H1 (cell line): ENCODE results near the gene TLE3. TPM values are rescaled to one million over a fixed set of nuclear protein-coding genes. Genes with fewer than 3 reads are reported as not detected.
A peak's percentile ranks its signal among the peaks of the same experiment; 100 is the strongest.

Experiments used
- CTCF ChIA-PET: fragments of 300-600 bp; sonication (Branson Sonifier 250); formaldehyde crosslinking; loops from one replicate; lab custom pipeline; 2021; ENCODE audit not compliant: partially characterized antibody; lab: Charles Lee
- POLR2A ChIA-PET: fragments of 300-600 bp; sonication (Branson Sonifier 250); formaldehyde crosslinking; loops from one replicate; lab custom pipeline; 2021; ENCODE audit warnings: inconsistent platforms; ENCODE audit not compliant: partially characterized antibody; lab: Charles Lee
- DNase-seq, 2 experiments: peaks; one replicate each; pipeline versions ENCODE4 v3.0.0 to v3.0.0-alpha.2; 2010 to 2022; ENCODE audit warnings: low spot score in 2 of 2, low read depth in 1 of 2, mixed read lengths in 1 of 2
- FAIRE-seq: peaks from 2 replicates; lab custom pipeline; 2011; peaks lifted over from hg19 to GRCh38; lab: Jason Lieb, UNC
- H2AFZ ChIP-seq: 2 replicates; pipeline ENCODE4 v1.8.1; 2012; ENCODE audit warnings: low read length, inconsistent platforms
- H2AK5ac ChIP-seq: 2 replicates; pipeline ENCODE4 v1.6.1; 2013; ENCODE audit warnings: low read depth, low read length
- H2BK120ac ChIP-seq: replicated peaks from 2 replicates; pipeline ENCODE3; 2013; ENCODE audit warnings: low read depth, low read length, inconsistent platforms
- H2BK12ac ChIP-seq: 2 replicates; pipeline ENCODE4 v1.6.1; 2013; ENCODE audit warnings: low read depth, low read length
- H2BK15ac ChIP-seq: 2 replicates; pipeline ENCODE4 v1.6.1; 2013; ENCODE audit warnings: low read length
- H2BK20ac ChIP-seq: 2 replicates; pipeline ENCODE4 v1.6.1; 2013; ENCODE audit warnings: low read length
- H2BK5ac ChIP-seq: 2 replicates; pipeline ENCODE4 v1.6.1; 2013; ENCODE audit warnings: low read depth, low read length
- H3K14ac ChIP-seq: 2 replicates; pipeline ENCODE4 v1.6.1; 2013; ENCODE audit warnings: inconsistent platforms; ENCODE audit not compliant: insufficient read length
- H3K18ac ChIP-seq: 2 replicates; pipeline ENCODE4 v1.6.1; 2013; ENCODE audit warnings: low read length; ENCODE audit errors: extremely low read depth
- H3K23ac ChIP-seq: 2 replicates; pipeline ENCODE4 v1.6.1; 2013; ENCODE audit warnings: inconsistent platforms; ENCODE audit not compliant: insufficient read length
- H3K23me2 ChIP-seq: 2 replicates; pipeline ENCODE4 v1.6.1; 2013; ENCODE audit warnings: low read depth, low read length
- H3K27ac ChIP-seq: 2 replicates; pipeline ENCODE4 v1.6.1; 2011; ENCODE audit warnings: low read depth, low read length, inconsistent platforms
- H3K27me3 ChIP-seq, 4 experiments: replicated peaks in 1 of 4; 1 replicate in 1 of 4; 2 replicates in 3 of 4; pipeline versions ENCODE4 v1.6.1 to v1.8.1; 2011 to 2013; ENCODE audit warnings: low read length in 3 of 4, mild to moderate bottlenecking in 3 of 4, inconsistent platforms in 2 of 4, mixed read lengths in 2 of 4, moderate library complexity in 1 of 4; ENCODE audit not compliant: control insufficient read depth in 3 of 4, insufficient read depth in 3 of 4; ENCODE audit errors: extremely low read depth in 1 of 4
- H3K36me3 ChIP-seq, 4 experiments: 2 replicates each; pipeline versions ENCODE4 v1.6.1 to v1.8.1; 2011 to 2013; ENCODE audit warnings: mild to moderate bottlenecking in 4 of 4, low read length in 3 of 4, moderate library complexity in 2 of 4, control low read depth in 1 of 4, inconsistent platforms in 1 of 4; ENCODE audit not compliant: insufficient read depth in 4 of 4, control insufficient read depth in 2 of 4
- H3K4ac ChIP-seq: replicated peaks from 2 replicates; pipeline ENCODE3; 2013; ENCODE audit warnings: low read length, low read depth, mixed read lengths, inconsistent platforms; ENCODE audit not compliant: insufficient read length
- H3K4me1 ChIP-seq, 4 experiments: replicated peaks in 1 of 4; 1 replicate in 1 of 4; 2 replicates in 3 of 4; pipeline versions ENCODE4 v1.6.1 to v1.8.1; 2011 to 2013; ENCODE audit warnings: low read length in 3 of 4, inconsistent platforms in 2 of 4, mixed read lengths in 1 of 4; ENCODE audit not compliant: insufficient read depth in 4 of 4, control insufficient read depth in 3 of 4
- H3K4me2 ChIP-seq, 2 experiments: 2 replicates each; pipeline versions ENCODE4 v1.6.1 to v1.8.1; 2011 to 2013; ENCODE audit warnings: low read depth in 2 of 2, low read length in 2 of 2, control low read depth in 1 of 2, inconsistent platforms in 1 of 2, mild to moderate bottlenecking in 1 of 2; ENCODE audit not compliant: insufficient read depth in 1 of 2
- H3K4me3 ChIP-seq, 4 experiments: fragments of 200-600, 300-600 bp in 1 of 4; sonication (generic), shearing (Covaris generic), sonication (Bioruptor Twin) in 1 of 4; 2 replicates each; pipeline versions ENCODE4 v1.5.1 to v1.8.1; 2011 to 2016; ENCODE audit warnings: low read length in 4 of 4, low read depth in 3 of 4, control low read depth in 2 of 4, inconsistent platforms in 2 of 4, mild to moderate bottlenecking in 2 of 4, mixed read lengths in 1 of 4, moderate library complexity in 1 of 4; ENCODE audit not compliant: insufficient read depth in 2 of 4; ENCODE audit errors: extremely low read depth in 1 of 4
- H3K56ac ChIP-seq: replicated peaks from 2 replicates; pipeline ENCODE3; 2013; ENCODE audit warnings: low read depth, mild to moderate bottlenecking, mixed read lengths, low read length, inconsistent platforms; ENCODE audit not compliant: insufficient read length
- H3K79me1 ChIP-seq: 2 replicates; pipeline ENCODE4 v1.6.1; 2013; ENCODE audit warnings: low read depth, low read length, control low read depth
- H3K79me2 ChIP-seq, 2 experiments: 2 replicates each; pipeline versions ENCODE4 v1.6.1 to v1.8.1; 2012 to 2013; ENCODE audit warnings: low read length in 2 of 2, mild to moderate bottlenecking in 2 of 2, inconsistent platforms in 1 of 2; ENCODE audit not compliant: insufficient read depth in 2 of 2, control insufficient read depth in 1 of 2
- H3K9ac ChIP-seq, 4 experiments: replicated peaks in 1 of 4; 1 replicate in 1 of 4; 2 replicates in 3 of 4; pipeline versions ENCODE4 v1.6.1 to v1.8.1; 2011 to 2013; ENCODE audit warnings: low read depth in 3 of 4, low read length in 3 of 4, control low read depth in 2 of 4, mild to moderate bottlenecking in 2 of 4, moderate library complexity in 2 of 4, inconsistent platforms in 1 of 4; ENCODE audit errors: extremely low read depth in 1 of 4
- H3K9me3 ChIP-seq, 2 experiments: 2 replicates each; pipeline versions ENCODE4 v1.6.1 to v1.8.1; 2012 to 2013; ENCODE audit warnings: mild to moderate bottlenecking in 2 of 2, moderate library complexity in 2 of 2, control low read depth in 1 of 2, inconsistent platforms in 1 of 2, low read depth in 1 of 2, low read length in 1 of 2, mixed read lengths in 1 of 2; ENCODE audit not compliant: insufficient read depth in 2 of 2
- H4K20me1 ChIP-seq, 2 experiments: replicated peaks in 1 of 2; 2 replicates each; pipeline versions ENCODE3 to v1.8.1; 2011 to 2013; ENCODE audit warnings: inconsistent platforms in 2 of 2, low read length in 2 of 2, mild to moderate bottlenecking in 1 of 2; ENCODE audit not compliant: insufficient read depth in 2 of 2, control insufficient read depth in 1 of 2
- H4K5ac ChIP-seq: 2 replicates; pipeline ENCODE4 v1.6.1; 2013; ENCODE audit warnings: low read length, low read depth, mixed read lengths, inconsistent platforms; ENCODE audit not compliant: insufficient read length
- H4K8ac ChIP-seq: 2 replicates; pipeline ENCODE4 v1.8.0; 2013; ENCODE audit warnings: mild to moderate bottlenecking, moderate library complexity, low read length, inconsistent platforms; ENCODE audit not compliant: insufficient read depth; ENCODE audit errors: extremely low read depth
- H4K91ac ChIP-seq: replicated peaks from 2 replicates; pipeline ENCODE3; 2013; ENCODE audit warnings: low read length, mixed read lengths, inconsistent platforms; ENCODE audit not compliant: insufficient read length
- CBX5 ChIP-seq: fragments of 300-800, 300-1000 bp; sonication (generic); IDR thresholded peaks from 2 replicates; pipeline ENCODE4 v1.7.1; 2016; ENCODE audit warnings: antibody characterized with exemption, low read length, low read depth
- KDM1A ChIP-seq: fragments of 200-600, 300-600 bp; sonication (generic); IDR thresholded peaks from 2 replicates; pipeline ENCODE4 v1.7.1; 2016; ENCODE audit warnings: mild to moderate bottlenecking, low read length, borderline replicate concordance
- POLR2A ChIP-seq, 2 experiments: IDR thresholded peaks; 1 replicate in 1 of 2; 2 replicates in 1 of 2; pipeline ENCODE4 v1.6.1; 2011; ENCODE audit warnings: low read depth in 2 of 2, low read length in 2 of 2, mild to moderate bottlenecking in 2 of 2; ENCODE audit errors: control extremely low read depth in 1 of 2
- RNF2 ChIP-seq: fragments of 200-900, 300-1000 bp; sonication (generic); IDR thresholded peaks from 2 replicates; pipeline ENCODE4 v1.7.1; 2016; ENCODE audit warnings: borderline replicate concordance, low read depth, mild to moderate bottlenecking, antibody characterized with exemption, low read length; ENCODE audit not compliant: poor library complexity, severe bottlenecking; ENCODE audit errors: missing control alignments
- TBP ChIP-seq: IDR thresholded peaks from 2 replicates; pipeline ENCODE4 v1.6.1; 2011; ENCODE audit warnings: low read depth, low read length, improper control_type of control experiment
- WGBS, 2 experiments: shearing (Covaris generic) in 1 of 2; methylation state at CpG; one replicate each; pipeline versions ENCODE4 v1.1.6 to v1.1.7; 2013 to 2015; ENCODE audit warnings: low lambda C conversion rate in 2 of 2, mixed read lengths in 2 of 2, inconsistent platforms in 1 of 2, low coverage in 1 of 2, missing lambda C conversion rate in 1 of 2; ENCODE audit not compliant: insufficient replicate concordance in 2 of 2, insufficient coverage in 1 of 2, insufficient read length in 1 of 2; ENCODE audit errors: extremely low coverage in 1 of 2, missing lambda C conversion rate in 1 of 2; 5-methylcytosine and 5-hydroxymethylcytosine counted together
- polyA plus RNA-seq, 7 experiments: library from polyadenylated mRNA; depleted of rRNA in 3 of 7; stranded (reverse) in 5 of 7; unstranded in 2 of 7; fragments of >200 nt in 5 of 7; fragments of 200-250 nt in 2 of 7; gene quantifications; 1 replicate in 5 of 7; 2 replicates in 1 of 7; 4 replicates in 1 of 7; pipeline versions ENCODE4 v1.2.1 to v1.2.3, GENCODE V29; 2011 to 2013; ENCODE audit warnings: missing spikeins in 2 of 7, mixed read lengths in 2 of 7
- total RNA-seq: library from RNA; stranded (reverse); fragmentation: NEBNext Ultra II Directional; extraction: Animal tissue kit (Norgen Biotek cat#: 25700); gene quantifications from 2 replicates; pipeline ENCODE4 v1.2.1, GENCODE V29; 2021
- TF ChIP-seq, protein P1 (sequence below), 3 experiments: IDR thresholded peaks; 1 replicate in 2 of 3; 2 replicates in 1 of 3; pipeline versions ENCODE4 v1.5.1 to v1.6.1; 2011; ENCODE audit warnings: low read length in 3 of 3, mild to moderate bottlenecking in 3 of 3, inconsistent platforms in 2 of 3, low read depth in 1 of 3, moderate library complexity in 1 of 3; ENCODE audit not compliant: insufficient read depth in 1 of 3; ENCODE audit errors: control extremely low read depth in 1 of 3

The TLE3 gene
- total and polyA plus RNA-seq, 2 of the 8 experiments (the other 6 are each of a cell fraction or from before 2014, with no cell fraction given): 25.1 to 61.2 TPM

DNA sequence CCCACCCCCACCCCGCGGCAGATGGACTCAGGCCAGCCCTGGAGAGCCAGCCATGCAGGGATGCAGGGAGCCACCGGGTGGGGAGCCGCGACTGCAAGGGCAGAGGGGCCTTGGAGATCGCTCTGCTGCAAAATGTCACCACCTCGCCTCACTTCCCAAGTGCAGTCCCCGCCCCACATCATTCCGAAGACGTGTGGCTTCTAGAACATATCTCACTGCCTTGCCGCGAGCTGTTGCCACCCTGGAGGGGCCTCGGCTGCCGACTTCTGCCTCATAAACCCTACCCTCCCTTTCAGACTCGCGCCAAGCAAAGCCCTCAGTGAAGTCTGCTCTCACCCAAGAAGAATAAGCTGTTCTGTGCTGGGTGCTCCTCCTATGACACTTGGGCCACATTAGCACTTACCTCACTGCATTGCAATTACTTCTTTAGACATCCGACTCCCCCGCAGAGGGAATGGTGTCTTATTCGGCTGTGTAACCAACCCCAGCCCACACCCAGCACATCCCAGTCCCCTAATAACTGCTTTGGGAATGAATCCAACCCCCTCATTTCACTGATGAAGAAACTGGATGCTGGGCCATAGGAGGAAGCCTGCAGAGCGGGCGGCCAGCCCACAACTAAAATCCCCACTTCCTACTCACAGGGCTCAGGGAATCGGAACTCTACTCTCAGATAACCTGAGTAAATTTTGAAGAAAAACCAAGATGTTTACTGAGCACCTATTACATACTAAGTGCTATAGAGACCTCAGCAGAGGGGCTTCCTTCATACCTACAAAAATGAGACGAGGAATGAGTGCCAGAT, 8.6 kb downstream of the TLE3 start:
- H3K36me3 ChIP-seq: peaks cover 0 to 83% (median 9%) of the 10 kb centered on the region in 4 experiments; a peak in 3 of 8 replicates
- no peak overlapping the region for H4K8ac ChIP-seq
- no peak overlapping the region for H2BK15ac ChIP-seq
- no peak overlapping the region; the same call in 1 of the 2 replicates for H2BK5ac ChIP-seq
- H3K4me1 ChIP-seq: peaks cover 22 to 60% (median 49%) of the 10 kb centered on the region in 4 experiments
- no peak overlapping the region for H2AFZ ChIP-seq
- no peak for DNase-seq
- FAIRE-seq: no peak
- TF ChIP-seq POLR2A (IDR thresholded peaks at IDR 0.05; ENCODE audit: control extremely low read depth in 1 of 2, low read depth in 2 of 2, low read length in 2 of 2) (peak in 1 of 2 experiments; percentile 35; a peak in 1 of 3 replicates), KDM1A (no peak), CBX5 (no peak), TBP (no peak), RNF2 (no peak)
- TF ChIP-seq, protein P1, sequence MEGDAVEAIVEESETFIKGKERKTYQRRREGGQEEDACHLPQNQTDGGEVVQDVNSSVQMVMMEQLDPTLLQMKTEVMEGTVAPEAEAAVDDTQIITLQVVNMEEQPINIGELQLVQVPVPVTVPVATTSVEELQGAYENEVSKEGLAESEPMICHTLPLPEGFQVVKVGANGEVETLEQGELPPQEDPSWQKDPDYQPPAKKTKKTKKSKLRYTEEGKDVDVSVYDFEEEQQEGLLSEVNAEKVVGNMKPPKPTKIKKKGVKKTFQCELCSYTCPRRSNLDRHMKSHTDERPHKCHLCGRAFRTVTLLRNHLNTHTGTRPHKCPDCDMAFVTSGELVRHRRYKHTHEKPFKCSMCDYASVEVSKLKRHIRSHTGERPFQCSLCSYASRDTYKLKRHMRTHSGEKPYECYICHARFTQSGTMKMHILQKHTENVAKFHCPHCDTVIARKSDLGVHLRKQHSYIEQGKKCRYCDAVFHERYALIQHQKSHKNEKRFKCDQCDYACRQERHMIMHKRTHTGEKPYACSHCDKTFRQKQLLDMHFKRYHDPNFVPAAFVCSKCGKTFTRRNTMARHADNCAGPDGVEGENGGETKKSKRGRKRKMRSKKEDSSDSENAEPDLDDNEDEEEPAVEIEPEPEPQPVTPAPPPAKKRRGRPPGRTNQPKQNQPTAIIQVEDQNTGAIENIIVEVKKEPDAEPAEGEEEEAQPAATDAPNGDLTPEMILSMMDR (IDR thresholded peaks at IDR 0.05; ENCODE audit: control extremely low read depth in 1 of 3, insufficient read depth in 1 of 3, low read depth in 1 of 3, low read length in 3 of 3): no peak
- no peak overlapping the region for H2BK120ac ChIP-seq
- peak overlapping the region; percentile 47 to 49 for H3K4me2 ChIP-seq
- no peak overlapping the region; the same call in 1 of the 2 replicates for H2BK12ac ChIP-seq
- no peak overlapping the region for H3K9ac ChIP-seq
- H3K4me3 ChIP-seq: no peak overlapping the region
- H2AK5ac ChIP-seq: no peak overlapping the region
- no peak overlapping the region for H3K14ac ChIP-seq
- no peak overlapping the region for H4K5ac ChIP-seq
- no peak overlapping the region for H2BK20ac ChIP-seq
- peaks cover 0 to 4% (median 0%) of the 10 kb centered on the region in 4 experiments; a peak in 4 of 7 replicates for H3K27me3 ChIP-seq
- no peak overlapping the region for H4K91ac ChIP-seq
- H3K79me2 ChIP-seq: peaks cover 26 to 92% of the 10 kb centered on the region in 2 experiments
- H4K20me1 ChIP-seq: peaks cover 44% of the 10 kb centered on the region in 2 experiments
- H3K79me1 ChIP-seq: peaks cover 20% of the 10 kb centered on the region; the same call in 1 of the 2 replicates
- ChIA-PET CTCF (interaction anchor here (1.4 kb wide), 2 partner anchors 21 to 398 kb away, joined by 3 to 4 read pairs; no protein-coding TSS in a partner anchor), POLR2A (interaction anchor here (0.8 to 2.8 kb wide), 7 partner anchors 9 to 636 kb away, joined by 3 to 17 read pairs (median 3); partner anchors contain the start of genes RPLP1 and TLE3)
- no peaks in the 10 kb centered on the region for H3K9me3 ChIP-seq
- H3K27ac ChIP-seq: no peak overlapping the region
- no peaks in the 10 kb centered on the region; the same call in 1 of the 2 replicates for H3K23me2 ChIP-seq
- 51% methylated on average over 22 of the region's 23 CpGs; no CpG with 5 or more reads in 1 of the 2 experiments for WGBS, 2 experiments
- no peak overlapping the region for H3K4ac ChIP-seq
- no peak overlapping the region for H3K56ac ChIP-seq
- no peak overlapping the region for H3K23ac ChIP-seq
- H3K18ac ChIP-seq: peak overlapping the region; percentile 76
